GM23248 (cell line): ENCODE measurements around the gene GSE1.

ENCODE experiments used
- EZH2 ChIP-seq: fragments of 200-600 bp; sonication (generic); IDR thresholded peaks from 2 replicates; pipeline ENCODE4 v1.6.1; 2018; ENCODE audit warnings: antibody characterized with exemption, mild to moderate bottlenecking; ENCODE audit not compliant: insufficient read depth, poor library complexity, severe bottlenecking
- EZH2phosphoT487 ChIP-seq: fragments of 200-600 bp; sonication (generic); IDR thresholded peaks from 2 replicates; pipeline ENCODE4 v1.6.1; 2018; ENCODE audit warnings: antibody characterized with exemption, moderate library complexity, mild to moderate bottlenecking, low read depth; ENCODE audit not compliant: insufficient read depth

GRCh38 chr16:85699628-85700027 lies 86.5 kb downstream of the GSE1 start:
- TF ChIP-seq EZH2phosphoT487, result no peak
- no peak for TF ChIP-seq EZH2
